GM12878 (cell line): ENCODE results near the gene MR1. TPM values are rescaled to one million over a fixed set of nuclear protein-coding genes. Genes with fewer than 3 reads are reported as not detected.

Source experiments
- ATAC-seq: fragments of 200-7000 bp; cut with Tn5 transposase; 3 replicates; pipeline ENCODE4 v1.9.1; 2020; ENCODE audit warnings: mild to moderate bottlenecking, moderate library complexity
- BruUV-seq: library from RNA; stranded (reverse); fragments of 400-500 nt; replicated peaks from 2 replicates; lab custom pipeline; 2021; lab: Mats Ljungman, UMichigan
- CTCF ChIA-PET: fragments of 300-600 bp; sonication (Branson Sonifier 250); formaldehyde crosslinking; extraction: SDS; loops from one replicate; lab custom pipeline; 2021; ENCODE audit warnings: inconsistent platforms; lab: Yijun Ruan, JAX
- POLR2A ChIA-PET: fragments of 350-600 bp; formaldehyde crosslinking; extraction: SDS; loops from one replicate; lab custom pipeline; 2021; ENCODE audit warnings: inconsistent platforms; lab: Charles Lee
- RAD21 ChIA-PET: fragments of 300-600 bp; sonication (Branson Sonifier 250); formaldehyde crosslinking; loops from one replicate; lab custom pipeline; 2023; ENCODE audit warnings: antibody characterized with exemption; ENCODE audit not compliant: unreplicated experiment; lab: Charles Lee
- SMC1A ChIA-PET: fragments of 300-600 bp; sonication (Branson Sonifier 250); formaldehyde crosslinking; loops from one replicate; lab custom pipeline; 2023; ENCODE audit not compliant: unreplicated experiment, uncharacterized antibody; lab: Charles Lee
- DNase-seq: peaks from one replicate; pipeline ENCODE4 v3.0.0-alpha.2; 2011; ENCODE audit warnings: low read depth, low spot score
- FAIRE-seq: peaks from 3 replicates; lab custom pipeline; 2011; peaks lifted over from hg19 to GRCh38; lab: Jason Lieb, UNC
- H2AFZ ChIP-seq: 2 replicates; pipeline ENCODE4 v1.6.0; 2011; ENCODE audit warnings: low read depth, low read length, control low read depth; ENCODE audit not compliant: control insufficient read depth
- H3K27ac ChIP-seq: 2 replicates; pipeline ENCODE4 v1.5.1; 2011; ENCODE audit warnings: control low read depth; ENCODE audit not compliant: control insufficient read depth, insufficient read depth
- H3K27me3 ChIP-seq, 2 experiments: replicated peaks in 1 of 2; 2 replicates each; pipeline versions ENCODE4 v1.6.0 to v1.6.1; 2011; ENCODE audit warnings: low read length in 1 of 2; ENCODE audit not compliant: control insufficient read depth in 2 of 2, insufficient read depth in 2 of 2
- H3K36me3 ChIP-seq, 2 experiments: 2 replicates each; pipeline ENCODE4 v1.5.1; 2011; ENCODE audit warnings: low read length in 1 of 2; ENCODE audit not compliant: control insufficient read depth in 2 of 2, insufficient read depth in 2 of 2
- H3K4me1 ChIP-seq: 2 replicates; pipeline ENCODE4 v1.6.1; 2011; ENCODE audit warnings: mild to moderate bottlenecking, low read length, moderate library complexity, mixed read lengths; ENCODE audit not compliant: control insufficient read depth, insufficient read depth
- H3K4me2 ChIP-seq: 2 replicates; pipeline ENCODE4 v1.6.0; 2011; ENCODE audit warnings: control low read depth; ENCODE audit not compliant: control insufficient read depth, insufficient read depth
- H3K4me3 ChIP-seq: fragments of 200-600 bp; sonication (generic); 2 replicates; pipeline ENCODE4 v1.5.1; 2016
- H3K79me2 ChIP-seq: 2 replicates; pipeline ENCODE4 v1.6.0; 2011; ENCODE audit warnings: low read length; ENCODE audit not compliant: control insufficient read depth, insufficient read depth
- H3K9ac ChIP-seq: 2 replicates; pipeline ENCODE4 v1.8.0; 2011; ENCODE audit warnings: low read length, control low read depth, mixed read lengths; ENCODE audit not compliant: control insufficient read depth, insufficient read depth
- H3K9me3 ChIP-seq: replicated peaks from 3 replicates; pipeline ENCODE4 v1.5.1; 2011; ENCODE audit warnings: mild to moderate bottlenecking, low read length; ENCODE audit not compliant: control insufficient read depth, insufficient read depth
- H4K20me1 ChIP-seq: 2 replicates; pipeline ENCODE4 v1.6.0; 2011; ENCODE audit not compliant: control insufficient read depth, insufficient read depth
- BCL11A ChIP-seq: IDR thresholded peaks from 2 replicates; pipeline ENCODE4 v1.6.1; 2011; ENCODE audit warnings: low read depth, low read length
- JUNB ChIP-seq: IDR thresholded peaks from 2 replicates; pipeline ENCODE4 v1.6.1; 2016; ENCODE audit warnings: antibody characterized with exemption, mild to moderate bottlenecking
- NFXL1 ChIP-seq: fragments of 450-650 bp; IDR thresholded peaks from 2 replicates; pipeline ENCODE4 v1.6.1; 2017; ENCODE audit warnings: antibody characterized with exemption, mild to moderate bottlenecking, borderline replicate concordance
- SPI1 ChIP-seq: IDR thresholded peaks from 2 replicates; pipeline ENCODE4 v1.6.1; 2011; ENCODE audit warnings: low read depth, mild to moderate bottlenecking, low read length, moderate library complexity, borderline replicate concordance; ENCODE audit not compliant: insufficient read depth
- STAT1 ChIP-seq: fragments of 450-650 bp; conservative IDR thresholded peaks from 2 replicates; pipeline ENCODE4 v1.6.1; 2014; ENCODE audit warnings: antibody characterized with exemption, mild to moderate bottlenecking
- ZNF207 ChIP-seq: fragments of 450-650 bp; IDR thresholded peaks from 2 replicates; pipeline ENCODE4 v1.6.1; 2014; ENCODE audit warnings: antibody characterized with exemption, mild to moderate bottlenecking, borderline replicate concordance
- WGBS: methylation state at CpG from one replicate; pipeline ENCODE4 v1.1.6; 2016; ENCODE audit warnings: low lambda C conversion rate; ENCODE audit not compliant: insufficient replicate concordance, insufficient coverage; ENCODE audit errors: missing lambda C conversion rate; 5-methylcytosine and 5-hydroxymethylcytosine counted together
- in situ Hi-C: fragments of 300-500 bp; cut with MboI; formaldehyde crosslinking; loops from 9 replicates; pipeline ENCODE4 v1.14.3; 2018; ENCODE audit warnings: mixed read lengths
- intact Hi-C: fragments of 100-400 bp; cut with micrococcal nuclease; formaldehyde crosslinking; loops from one replicate; pipeline ENCODE4 v1.14.2; 2022; ENCODE audit not compliant: unreplicated experiment
- polyA plus RNA-seq, 11 experiments: library from polyadenylated mRNA; depleted of rRNA in 4 of 11; unstranded in 6 of 11; stranded (reverse) in 5 of 11; fragments of >200 nt; fragmentation: Nextera tagmentation in 4 of 11; fragmentation: Illumina TruSeq in 1 of 11; extraction: Ambion mirVana in 4 of 11; extraction: Trizol in 1 of 11; gene quantifications; 1 replicate in 1 of 11; 2 replicates in 10 of 11; pipeline versions ENCODE4 v1.2.1 to v1.2.3, GENCODE V29; 2011 to 2016; ENCODE audit warnings: inconsistent platforms in 2 of 11, missing spikeins in 2 of 11, low read depth in 1 of 11
- total RNA-seq, 4 experiments: library from RNA; depleted of rRNA in 3 of 4; stranded (reverse); fragments of >200 nt in 3 of 4; fragmentation: Illumina TruSeq in 1 of 4; extraction: Trizol in 1 of 4; gene quantifications; 2 replicates each; pipeline versions ENCODE4 v1.2.1 to v1.2.3, GENCODE V29; 2013 to 2021
- TF ChIP-seq, protein P1 (sequence below): IDR thresholded peaks from 2 replicates; pipeline ENCODE4 v1.6.1; 2011; ENCODE audit warnings: low read depth, mild to moderate bottlenecking, low read length, moderate library complexity, borderline replicate concordance; ENCODE audit errors: extremely low read depth
- TF ChIP-seq, protein P2 (sequence below): IDR thresholded peaks from 2 replicates; pipeline ENCODE4 v1.6.1; 2012; ENCODE audit warnings: mild to moderate bottlenecking, low read depth, low read length
- TF ChIP-seq, protein P3 (sequence below): IDR thresholded peaks from 2 replicates; pipeline ENCODE4 v1.6.1; 2011; ENCODE audit warnings: borderline replicate concordance, low read depth, mild to moderate bottlenecking, moderate library complexity, mixed read lengths, low read length; ENCODE audit not compliant: insufficient read depth; ENCODE audit errors: extremely low read length

Gene MR1
- total and polyA plus RNA-seq, 10 of the 15 experiments (the other 5 are each of a cell fraction or from before 2014, with no cell fraction given), result 24.7 to 65.9 (median 30.9) TPM

DNA sequence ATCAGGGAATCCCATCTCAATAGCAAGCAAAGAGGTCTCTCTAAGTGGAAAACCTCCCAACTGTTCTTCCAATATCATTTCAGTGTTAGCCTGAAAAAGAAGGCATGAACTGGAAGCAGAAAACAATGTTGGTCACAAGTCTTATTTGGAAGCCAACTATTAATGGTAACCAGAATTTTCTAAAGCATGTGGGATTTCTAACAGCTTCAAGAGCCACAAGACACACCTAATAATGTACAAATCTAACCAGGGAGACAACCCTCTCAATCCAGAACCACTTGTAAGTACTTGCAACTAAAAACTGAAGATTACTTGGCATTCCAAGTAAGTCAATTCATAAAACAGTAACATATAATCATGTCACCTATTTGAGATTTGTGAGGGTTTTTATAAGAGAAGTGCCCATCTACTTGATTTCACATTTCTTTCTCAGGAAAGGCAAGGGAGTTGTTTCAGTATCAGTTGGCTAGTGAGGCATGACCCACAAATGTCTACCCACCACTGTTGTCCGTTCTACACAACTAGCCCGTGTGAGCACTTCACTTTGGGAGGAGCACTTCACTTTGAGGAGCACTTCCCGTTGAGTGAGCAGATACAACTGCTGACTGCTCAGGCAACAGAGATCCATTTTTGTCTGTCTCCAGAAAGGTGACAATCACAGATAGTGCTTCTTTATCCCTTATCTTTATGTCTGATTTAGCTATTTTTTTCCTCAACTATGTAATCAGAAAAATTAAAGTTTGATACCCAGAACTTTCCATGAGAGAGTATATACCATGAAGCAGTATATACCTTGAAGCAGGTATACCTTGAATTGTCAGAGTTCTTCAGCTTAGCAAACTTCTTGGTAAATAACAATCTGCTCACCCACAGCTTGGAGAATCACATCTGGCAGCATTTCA, 22.2 kb upstream of the MR1 start:
- POLR2A ChIA-PET, result interaction anchor here (0.5 to 2.7 kb wide), 5 partner anchors 10 to 691 kb away, joined by 3 to 9 read pairs (median 5); no protein-coding TSS in a partner anchor
- no TSS peak for BruUV-seq

DNA sequence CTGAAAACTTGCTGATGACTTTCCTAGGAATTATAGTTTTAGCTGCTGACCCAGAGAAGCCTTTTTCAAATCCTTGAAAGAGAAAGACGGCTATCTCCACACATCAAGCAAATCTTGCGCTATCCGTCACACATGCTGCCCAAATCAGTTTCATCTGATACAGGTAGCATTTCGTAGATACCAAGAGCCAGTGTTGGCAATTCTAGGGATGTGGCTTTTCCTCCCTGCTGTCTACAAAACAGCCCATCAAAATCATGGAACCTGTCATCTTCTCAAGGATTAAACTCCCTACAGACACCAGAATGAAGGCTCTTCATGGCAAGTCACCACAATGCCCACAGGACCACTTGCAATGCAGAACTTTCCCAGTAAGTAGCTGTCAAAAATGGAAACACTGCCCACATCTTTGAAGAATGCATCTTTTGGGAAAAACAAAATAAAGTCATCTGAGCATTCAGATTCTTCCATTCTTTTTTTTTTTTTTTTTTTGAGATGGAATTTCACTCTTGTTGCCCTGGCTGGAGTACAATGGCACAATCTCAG, 21.5 kb upstream of the MR1 start:
- peaks cover 35% of the 10 kb centered on the region for H3K4me1 ChIP-seq
- whole genome bisulfite sequencing, result 97% methylated on average over 4 of the region's 4 CpGs
- FAIRE-seq, result no peak
- TF ChIP-seq, protein P1, sequence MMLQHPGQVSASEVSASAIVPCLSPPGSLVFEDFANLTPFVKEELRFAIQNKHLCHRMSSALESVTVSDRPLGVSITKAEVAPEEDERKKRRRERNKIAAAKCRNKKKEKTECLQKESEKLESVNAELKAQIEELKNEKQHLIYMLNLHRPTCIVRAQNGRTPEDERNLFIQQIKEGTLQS, result no peak
- no peak for TF ChIP-seq JUNB
- no peak for TF ChIP-seq STAT1
- TF ChIP-seq, protein P2, sequence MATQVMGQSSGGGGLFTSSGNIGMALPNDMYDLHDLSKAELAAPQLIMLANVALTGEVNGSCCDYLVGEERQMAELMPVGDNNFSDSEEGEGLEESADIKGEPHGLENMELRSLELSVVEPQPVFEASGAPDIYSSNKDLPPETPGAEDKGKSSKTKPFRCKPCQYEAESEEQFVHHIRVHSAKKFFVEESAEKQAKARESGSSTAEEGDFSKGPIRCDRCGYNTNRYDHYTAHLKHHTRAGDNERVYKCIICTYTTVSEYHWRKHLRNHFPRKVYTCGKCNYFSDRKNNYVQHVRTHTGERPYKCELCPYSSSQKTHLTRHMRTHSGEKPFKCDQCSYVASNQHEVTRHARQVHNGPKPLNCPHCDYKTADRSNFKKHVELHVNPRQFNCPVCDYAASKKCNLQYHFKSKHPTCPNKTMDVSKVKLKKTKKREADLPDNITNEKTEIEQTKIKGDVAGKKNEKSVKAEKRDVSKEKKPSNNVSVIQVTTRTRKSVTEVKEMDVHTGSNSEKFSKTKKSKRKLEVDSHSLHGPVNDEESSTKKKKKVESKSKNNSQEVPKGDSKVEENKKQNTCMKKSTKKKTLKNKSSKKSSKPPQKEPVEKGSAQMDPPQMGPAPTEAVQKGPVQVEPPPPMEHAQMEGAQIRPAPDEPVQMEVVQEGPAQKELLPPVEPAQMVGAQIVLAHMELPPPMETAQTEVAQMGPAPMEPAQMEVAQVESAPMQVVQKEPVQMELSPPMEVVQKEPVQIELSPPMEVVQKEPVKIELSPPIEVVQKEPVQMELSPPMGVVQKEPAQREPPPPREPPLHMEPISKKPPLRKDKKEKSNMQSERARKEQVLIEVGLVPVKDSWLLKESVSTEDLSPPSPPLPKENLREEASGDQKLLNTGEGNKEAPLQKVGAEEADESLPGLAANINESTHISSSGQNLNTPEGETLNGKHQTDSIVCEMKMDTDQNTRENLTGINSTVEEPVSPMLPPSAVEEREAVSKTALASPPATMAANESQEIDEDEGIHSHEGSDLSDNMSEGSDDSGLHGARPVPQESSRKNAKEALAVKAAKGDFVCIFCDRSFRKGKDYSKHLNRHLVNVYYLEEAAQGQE, result no peak
- TF ChIP-seq, protein P3, sequence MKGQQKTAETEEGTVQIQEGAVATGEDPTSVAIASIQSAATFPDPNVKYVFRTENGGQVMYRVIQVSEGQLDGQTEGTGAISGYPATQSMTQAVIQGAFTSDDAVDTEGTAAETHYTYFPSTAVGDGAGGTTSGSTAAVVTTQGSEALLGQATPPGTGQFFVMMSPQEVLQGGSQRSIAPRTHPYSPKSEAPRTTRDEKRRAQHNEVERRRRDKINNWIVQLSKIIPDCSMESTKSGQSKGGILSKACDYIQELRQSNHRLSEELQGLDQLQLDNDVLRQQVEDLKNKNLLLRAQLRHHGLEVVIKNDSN, result no peak
- TF ChIP-seq ZNF207, result no peak

More for the DNA sequence above, 22.2 kb upstream of the MR1 start:
- DNase-seq (no peak), FAIRE-seq (no peak)
- intact Hi-C loops, result no loop called here
- ChIA-PET RAD21 (interaction anchor here (1.0 to 1.5 kb wide), 4 partner anchors 10 to 154 kb away, joined by 3 to 4 read pairs (median 4); no protein-coding TSS in a partner anchor), SMC1A (interaction anchor here (0.6 to 3.2 kb wide), 11 partner anchors 8 to 81 kb away, joined by 3 to 15 read pairs (median 3); partner anchors contain the start of gene MR1), CTCF (interaction anchor here (0.6 to 2.7 kb wide), 13 partner anchors 10 to 155 kb away, joined by 3 to 7 read pairs (median 4); partner anchors contain the start of gene MR1)
- Histone ChIP-seq H3K27me3 (no peaks in the 10 kb centered on the region), H3K4me1 (peaks cover 33% of the 10 kb centered on the region), H3K27ac (no peak overlapping the region), H3K36me3 (no peaks in the 10 kb centered on the region; a peak in 2 of 4 replicates), H2AFZ (no peak overlapping the region), H3K79me2 (peaks cover 90% of the 10 kb centered on the region), H3K4me3 (no peak overlapping the region), H3K9ac (no peak overlapping the region), H3K9me3 (no peaks in the 10 kb centered on the region)
- 50% methylated on average over 3 of the region's 3 CpGs for WGBS
- TF ChIP-seq SPI1 (0 out of 2 replicates have a peak, but pooled peaks have one; percentile 9), NFXL1 (peak; percentile 96), BCL11A (no peak)
- TF ChIP-seq, all 136 proteins: peak for 2
- Histone ChIP-seq H4K20me1 (no peaks in the 10 kb centered on the region), H3K4me2 (peak overlapping the region; percentile 57)
- in situ Hi-C loops, result no loop called here
- ATAC-seq, result peak; percentile 34

More for the DNA sequence above, 21.5 kb upstream of the MR1 start:
- CTCF ChIA-PET, result interaction anchor here (0.9 to 2.7 kb wide), 5 partner anchors 12 to 131 kb away, joined by 3 to 7 read pairs (median 4); no protein-coding TSS in a partner anchor
- no peak for ATAC-seq
- POLR2A ChIA-PET, result interaction anchor here (0.5 to 2.7 kb wide), 5 partner anchors 9 to 691 kb away, joined by 3 to 9 read pairs (median 4); no protein-coding TSS in a partner anchor
- Histone ChIP-seq H3K4me3 (no peak overlapping the region), H3K79me2 (peaks cover 89% of the 10 kb centered on the region), H4K20me1 (no peaks in the 10 kb centered on the region), H2AFZ (no peak overlapping the region), H3K9ac (no peak overlapping the region), H3K9me3 (no peaks in the 10 kb centered on the region; the same call in 2 of the 3 replicates), H3K27ac (no peak overlapping the region), H3K36me3 (no peaks in the 10 kb centered on the region; a peak in 2 of 4 replicates), H3K27me3 (no peaks in the 10 kb centered on the region), H3K4me2 (peak overlapping the region; percentile 57)
- no peak for DNase-seq
- SMC1A ChIA-PET, result interaction anchor here (1.1 to 3.2 kb wide), 6 partner anchors 9 to 32 kb away, joined by 3 to 15 read pairs (median 4); no protein-coding TSS in a partner anchor
- RAD21 ChIA-PET, result interaction anchor here (1.5 kb wide), 1 partner anchor 9 kb away, joined by 3 read pairs; no protein-coding TSS in a partner anchor
- no TSS peak for BruUV-seq
- intact Hi-C loops (no loop called here), in situ Hi-C loops (no loop called here)
